H9 (cell line): Measurements from ENCODE around the gene ANP32B. TPM values are rescaled to one million over a fixed set of nuclear protein-coding genes. Genes with fewer than 3 reads are reported as not detected.

ENCODE experiments used
- DNase-seq: peaks from one replicate; pipeline ENCODE4 v3.0.0-alpha.2; 2017
- H2AFZ ChIP-seq: one replicate; pipeline ENCODE4 v1.6.1; 2013; ENCODE audit warnings: mild to moderate bottlenecking, low read length, control low read depth, moderate library complexity
- H2AK5ac ChIP-seq: 2 replicates; pipeline ENCODE4 v1.6.1; 2013; ENCODE audit warnings: low read length, control low read depth, mixed read lengths; ENCODE audit not compliant: insufficient read length
- H2BK120ac ChIP-seq: one replicate; pipeline ENCODE4 v1.6.1; 2013; ENCODE audit warnings: low read depth, mild to moderate bottlenecking, low read length, control low read depth, inconsistent platforms; ENCODE audit not compliant: poor library complexity, severe bottlenecking
- H2BK12ac ChIP-seq: 2 replicates; pipeline ENCODE4 v1.6.1; 2013; ENCODE audit warnings: low read length, control low read depth, mixed read lengths, low read depth; ENCODE audit not compliant: insufficient read length
- H2BK15ac ChIP-seq: 2 replicates; pipeline ENCODE4 v1.6.1; 2013; ENCODE audit warnings: low read depth, low read length, control low read depth
- H2BK20ac ChIP-seq: one replicate; pipeline ENCODE4 v1.6.1; 2013; ENCODE audit warnings: low read depth, mild to moderate bottlenecking, low read length, control low read depth, inconsistent platforms; ENCODE audit not compliant: poor library complexity, severe bottlenecking
- H2BK5ac ChIP-seq: 2 replicates; pipeline ENCODE4 v1.6.1; 2013; ENCODE audit warnings: low read length, control low read depth, mixed read lengths; ENCODE audit not compliant: insufficient read length
- H3K14ac ChIP-seq: 2 replicates; pipeline ENCODE4 v1.6.1; 2013; ENCODE audit warnings: low read length, control low read depth; ENCODE audit not compliant: insufficient read depth
- H3K18ac ChIP-seq: 2 replicates; pipeline ENCODE4 v1.6.1; 2013; ENCODE audit warnings: low read depth, mild to moderate bottlenecking, mixed read lengths, low read length, control low read depth; ENCODE audit not compliant: insufficient read length
- H3K23ac ChIP-seq: 2 replicates; pipeline ENCODE4 v1.6.1; 2013; ENCODE audit warnings: low read length, control low read depth, mixed read lengths, low read depth; ENCODE audit not compliant: insufficient read length
- H3K23me2 ChIP-seq: 2 replicates; pipeline ENCODE4 v1.6.1; 2013; ENCODE audit warnings: low read depth, mild to moderate bottlenecking, mixed read lengths, low read length, control low read depth; ENCODE audit not compliant: insufficient read length, poor library complexity, severe bottlenecking
- H3K27ac ChIP-seq: 2 replicates; pipeline ENCODE4 v1.5.1; 2013; ENCODE audit warnings: low read length, control low read depth, mixed read lengths, low read depth; ENCODE audit not compliant: insufficient read length
- H3K27me3 ChIP-seq: 2 replicates; pipeline ENCODE4 v1.6.1; 2013; ENCODE audit warnings: low read length, control low read depth, inconsistent platforms; ENCODE audit not compliant: insufficient read depth
- H3K4ac ChIP-seq: 2 replicates; pipeline ENCODE4 v1.6.1; 2013; ENCODE audit warnings: low read depth, mild to moderate bottlenecking, control low read depth, inconsistent platforms, low read length, moderate library complexity
- H3K4me1 ChIP-seq: 2 replicates; pipeline ENCODE4 v1.6.1; 2013; ENCODE audit warnings: low read length, control low read depth, inconsistent platforms; ENCODE audit not compliant: insufficient read depth
- H3K4me2 ChIP-seq: 2 replicates; pipeline ENCODE4 v1.6.1; 2013; ENCODE audit warnings: low read length, control low read depth, mixed read lengths; ENCODE audit not compliant: insufficient read length, insufficient read depth
- H3K56ac ChIP-seq: 2 replicates; pipeline ENCODE4 v1.6.1; 2013; ENCODE audit warnings: low read depth, mild to moderate bottlenecking, mixed read lengths, low read length, control low read depth; ENCODE audit not compliant: insufficient read length
- H3K79me1 ChIP-seq: 2 replicates; pipeline ENCODE4 v1.6.1; 2013; ENCODE audit warnings: low read depth, mild to moderate bottlenecking, moderate library complexity, low read length, control low read depth, inconsistent platforms; ENCODE audit not compliant: insufficient read depth, poor library complexity, severe bottlenecking
- H3K79me2 ChIP-seq: 2 replicates; pipeline ENCODE4 v1.6.1; 2013; ENCODE audit warnings: low read length, control low read depth, inconsistent platforms; ENCODE audit not compliant: insufficient read depth
- H3K9ac ChIP-seq: 2 replicates; pipeline ENCODE4 v1.6.1; 2013; ENCODE audit warnings: low read length, control low read depth, mixed read lengths; ENCODE audit not compliant: insufficient read length; ENCODE audit errors: extremely low read depth
- H3K9me3 ChIP-seq: one replicate; pipeline ENCODE4 v1.6.1; 2013; ENCODE audit warnings: low read depth, low read length, inconsistent platforms; ENCODE audit not compliant: control insufficient read depth
- H3T11ph ChIP-seq: one replicate; pipeline ENCODE4 v1.6.1; 2013; ENCODE audit warnings: mild to moderate bottlenecking, low read length, control low read depth, inconsistent platforms
- H4K20me1 ChIP-seq: one replicate; pipeline ENCODE4 v1.6.1; 2013; ENCODE audit not compliant: control insufficient read depth, insufficient read length, insufficient read depth
- H4K5ac ChIP-seq: 2 replicates; pipeline ENCODE4 v1.6.1; 2013; ENCODE audit warnings: low read depth, mild to moderate bottlenecking, mixed read lengths, low read length, control low read depth; ENCODE audit not compliant: insufficient read length
- H4K8ac ChIP-seq: replicated peaks from 2 replicates; pipeline ENCODE4 v1.6.1; 2013; ENCODE audit warnings: low read length, control low read depth, mixed read lengths, low read depth; ENCODE audit not compliant: insufficient read length
- H4K91ac ChIP-seq: 2 replicates; pipeline ENCODE4 v1.6.1; 2013; ENCODE audit warnings: low read depth, mild to moderate bottlenecking, moderate library complexity, mixed read lengths, low read length, control low read depth; ENCODE audit not compliant: insufficient read length
- H3K27ac Mint-ChIP-seq, 3 experiments: 2 replicates in 2 of 3; 3 replicates in 1 of 3; pipeline ENCODE4 v1.8.0; 2020 to 2021; ENCODE audit warnings: mixed read lengths in 3 of 3, mild to moderate bottlenecking in 1 of 3, moderate library complexity in 1 of 3
- H3K27me3 Mint-ChIP-seq: 2 replicates; pipeline ENCODE4 v1.8.0; 2021; ENCODE audit warnings: low read depth, mild to moderate bottlenecking, moderate library complexity, mixed read lengths
- H3K36me3 Mint-ChIP-seq, 3 experiments: 2 replicates in 2 of 3; 3 replicates in 1 of 3; pipeline ENCODE4 v1.8.0; 2020 to 2021; ENCODE audit warnings: low read depth in 3 of 3, mixed read lengths in 3 of 3; ENCODE audit not compliant: insufficient read depth in 1 of 3
- H3K4me1 Mint-ChIP-seq, 2 experiments: 2 replicates each; pipeline ENCODE4 v1.8.0; 2020; ENCODE audit warnings: mixed read lengths in 2 of 2
- H3K4me3 Mint-ChIP-seq, 2 experiments: 2 replicates in 1 of 2; 3 replicates in 1 of 2; pipeline ENCODE4 v1.8.0; 2020 to 2021; ENCODE audit warnings: mild to moderate bottlenecking in 2 of 2, mixed read lengths in 2 of 2, moderate library complexity in 1 of 2
- H3K9me3 Mint-ChIP-seq, 2 experiments: 2 replicates in 1 of 2; 3 replicates in 1 of 2; pipeline ENCODE4 v1.8.0; 2020; ENCODE audit warnings: mild to moderate bottlenecking in 2 of 2, mixed read lengths in 2 of 2, moderate library complexity in 1 of 2
- total RNA-seq: library from RNA; stranded (reverse); gene quantifications from 2 replicates; pipeline ENCODE4 v1.2.1, GENCODE V29; 2021
- TF ChIP-seq, protein P1 (sequence below): fragments of 200-600 bp; sonication (generic); conservative IDR thresholded peaks from 3 replicates; pipeline ENCODE4 v1.8.0; 2021; ENCODE audit warnings: antibody characterized with exemption, mild to moderate bottlenecking

Gene ANP32B
- total RNA-seq, 1 experiment from 2014 or later = 91.6 TPM

DNA sequence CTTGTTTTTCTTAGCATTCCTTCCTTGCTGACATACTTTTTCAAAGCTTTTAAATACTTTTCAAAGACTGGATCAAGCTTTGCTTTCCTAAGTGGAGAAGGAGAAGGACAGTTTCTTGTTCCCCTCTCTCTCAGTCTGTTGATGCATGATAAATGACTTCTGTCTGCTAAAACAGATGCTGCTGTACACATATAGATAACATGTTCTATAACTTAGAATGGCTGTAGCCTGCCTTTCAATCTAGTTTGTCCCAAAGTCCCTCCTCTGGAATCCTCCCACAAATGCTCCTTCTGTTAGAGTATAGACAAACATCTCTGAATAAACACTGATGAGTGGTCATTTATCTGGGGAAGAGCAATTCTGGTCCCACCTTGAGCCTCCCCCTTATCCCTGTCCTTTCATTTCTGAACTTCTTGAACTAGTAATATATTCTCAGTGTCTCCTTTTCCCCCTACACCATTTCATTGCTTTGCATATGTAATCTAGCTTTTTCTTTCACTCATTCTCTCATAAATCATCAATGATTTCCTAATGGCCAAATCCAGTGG lies 39.8 kb upstream of the ANP32B start:
- Histone ChIP-seq H3K27ac (no peak overlapping the region), H2BK15ac (no peak overlapping the region), H3K4me2 (no peak overlapping the region), H3K14ac (no peak overlapping the region), H3K79me1 (no peaks in the 10 kb centered on the region), H4K20me1 (no peaks in the 10 kb centered on the region), H2AFZ (no peak overlapping the region), H3K9me3 (no peaks in the 10 kb centered on the region), H2BK120ac (no peak overlapping the region), H3K23me2 (no peaks in the 10 kb centered on the region), H3K4ac (no peak overlapping the region), H2BK12ac (no peak overlapping the region), H2BK20ac (no peak overlapping the region), H3K23ac (no peak overlapping the region), H3T11ph (no peak overlapping the region), H2AK5ac (no peak overlapping the region), H3K27me3 (peaks cover 4% of the 10 kb centered on the region; the same call in 1 of the 2 replicates), H2BK5ac (no peak overlapping the region), H3K79me2 (no peaks in the 10 kb centered on the region), H3K4me1 (no peaks in the 10 kb centered on the region), H4K5ac (no peak overlapping the region), H3K56ac (no peak overlapping the region), H3K9ac (no peak overlapping the region), H4K8ac (no peak overlapping the region), H3K18ac (no peak overlapping the region), H4K91ac (no peak overlapping the region)
- Mint-ChIP-seq H3K27me3 (peaks cover 31% of the 10 kb centered on the region), H3K4me1 (no peaks in the 10 kb centered on the region), H3K27ac (no peak overlapping the region), H3K9me3 (no peaks in the 10 kb centered on the region), H3K36me3 (no peaks in the 10 kb centered on the region), H3K4me3 (no peak overlapping the region)
- DNase-seq = no peak
- TF ChIP-seq, protein P1, sequence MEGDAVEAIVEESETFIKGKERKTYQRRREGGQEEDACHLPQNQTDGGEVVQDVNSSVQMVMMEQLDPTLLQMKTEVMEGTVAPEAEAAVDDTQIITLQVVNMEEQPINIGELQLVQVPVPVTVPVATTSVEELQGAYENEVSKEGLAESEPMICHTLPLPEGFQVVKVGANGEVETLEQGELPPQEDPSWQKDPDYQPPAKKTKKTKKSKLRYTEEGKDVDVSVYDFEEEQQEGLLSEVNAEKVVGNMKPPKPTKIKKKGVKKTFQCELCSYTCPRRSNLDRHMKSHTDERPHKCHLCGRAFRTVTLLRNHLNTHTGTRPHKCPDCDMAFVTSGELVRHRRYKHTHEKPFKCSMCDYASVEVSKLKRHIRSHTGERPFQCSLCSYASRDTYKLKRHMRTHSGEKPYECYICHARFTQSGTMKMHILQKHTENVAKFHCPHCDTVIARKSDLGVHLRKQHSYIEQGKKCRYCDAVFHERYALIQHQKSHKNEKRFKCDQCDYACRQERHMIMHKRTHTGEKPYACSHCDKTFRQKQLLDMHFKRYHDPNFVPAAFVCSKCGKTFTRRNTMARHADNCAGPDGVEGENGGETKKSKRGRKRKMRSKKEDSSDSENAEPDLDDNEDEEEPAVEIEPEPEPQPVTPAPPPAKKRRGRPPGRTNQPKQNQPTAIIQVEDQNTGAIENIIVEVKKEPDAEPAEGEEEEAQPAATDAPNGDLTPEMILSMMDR = no peak
